HEK293 (cell line): ENCODE results near the gene MAN1C1.
A peak's percentile ranks its signal among the peaks of the same experiment; 100 is the strongest.

ENCODE experiments used
- CTCF ChIA-PET: fragments of 350-600 bp; formaldehyde crosslinking; extraction: SDS; loops from one replicate; lab custom pipeline; 2021; ENCODE audit warnings: antibody characterized with exemption; lab: Yijun Ruan, JAX
- POLR2A ChIA-PET: fragments of 300-600 bp; formaldehyde crosslinking; extraction: SDS; loops from one replicate; lab custom pipeline; 2020; ENCODE audit warnings: antibody characterized with exemption, inconsistent platforms; lab: Yijun Ruan, JAX
- H3K27ac ChIP-seq: fragments of 200-500 bp; sonication (Bioruptor generic); 2 replicates; pipeline ENCODE4 v1.5.1; 2014; ENCODE audit warnings: low read depth, low read length, control low read depth, inconsistent platforms; ENCODE audit errors: extremely low read depth
- H3K36me3 ChIP-seq, 2 experiments: fragments of 200-500 bp in 1 of 2; sonication (Bioruptor generic) in 1 of 2; 1 replicate in 1 of 2; 2 replicates in 1 of 2; pipeline ENCODE4 v1.5.1; 2014 to 2017; ENCODE audit warnings: inconsistent platforms in 2 of 2, low read length in 2 of 2; ENCODE audit not compliant: control insufficient read depth in 2 of 2, insufficient read depth in 1 of 2
- H3K4me1 ChIP-seq: fragments of 200-500 bp; sonication (Bioruptor generic); 2 replicates; pipeline ENCODE4 v1.5.1; 2014; ENCODE audit warnings: mild to moderate bottlenecking, low read length, inconsistent platforms; ENCODE audit not compliant: control insufficient read depth, insufficient read depth
- H3K4me3 ChIP-seq: 2 replicates; pipeline ENCODE4 v1.5.1; 2011; ENCODE audit warnings: low read depth, mild to moderate bottlenecking, control low read depth, low read length, moderate library complexity
- H3K9me3 ChIP-seq: fragments of 200-500 bp; sonication (Bioruptor generic); 2 replicates; pipeline ENCODE4 v1.5.1; 2014; ENCODE audit warnings: low read depth, low read length, inconsistent platforms; ENCODE audit not compliant: control insufficient read depth, insufficient read depth
- FEZF1 ChIP-seq: fragments of 450-650 bp; formaldehyde crosslinking; IDR thresholded peaks from 2 replicates; pipeline ENCODE4 v1.5.1; 2016; ENCODE audit warnings: missing biosample characterization, missing genetic modification characterization
- KLF16 ChIP-seq: fragments of 450-650 bp; formaldehyde crosslinking; IDR thresholded peaks from 2 replicates; pipeline ENCODE4 v1.5.1; 2017; ENCODE audit warnings: missing biosample characterization, missing genetic modification characterization
- KLF8 ChIP-seq: fragments of 450-650 bp; formaldehyde crosslinking; IDR thresholded peaks from 2 replicates; pipeline ENCODE4 v1.5.1; 2016; ENCODE audit warnings: missing biosample characterization, missing genetic modification characterization
- PRDM1 ChIP-seq: fragments of 450-650 bp; formaldehyde crosslinking; IDR thresholded peaks from 2 replicates; pipeline ENCODE4; 2016; ENCODE audit warnings: missing biosample characterization, missing genetic modification characterization
- RBAK ChIP-seq: fragments of 450-650 bp; formaldehyde crosslinking; IDR thresholded peaks from 2 replicates; pipeline ENCODE4 v1.5.1; 2016; ENCODE audit warnings: missing biosample characterization, missing genetic modification characterization
- REPIN1 ChIP-seq: fragments of 450-650 bp; formaldehyde crosslinking; IDR thresholded peaks from 2 replicates; pipeline ENCODE4 v1.5.1; 2017; ENCODE audit warnings: missing biosample characterization, missing genetic modification characterization, low read depth
- SALL2 ChIP-seq: fragments of 450-650 bp; formaldehyde crosslinking; IDR thresholded peaks from 2 replicates; pipeline ENCODE4 v1.5.0; 2017; ENCODE audit warnings: missing biosample characterization, mild to moderate bottlenecking, missing genetic modification characterization, borderline replicate concordance
- SCRT2 ChIP-seq: fragments of 450-650 bp; formaldehyde crosslinking; IDR thresholded peaks from 2 replicates; pipeline ENCODE4 v1.5.1; 2016; ENCODE audit warnings: missing biosample characterization, missing genetic modification characterization
- SETDB1 ChIP-seq: IDR thresholded peaks from one replicate; pipeline ENCODE4 v1.6.1; 2017; ENCODE audit warnings: mild to moderate bottlenecking, low read length, moderate library complexity, mixed read lengths; ENCODE audit not compliant: insufficient read length
- ZBTB8A ChIP-seq: fragments of 450-650 bp; formaldehyde crosslinking; IDR thresholded peaks from 2 replicates; pipeline ENCODE4 v1.5.1; 2016; ENCODE audit warnings: missing biosample characterization, missing genetic modification characterization
- ZIC2 ChIP-seq: fragments of 450-650 bp; formaldehyde crosslinking; IDR thresholded peaks from 2 replicates; pipeline ENCODE4 v1.5.1; 2016; ENCODE audit warnings: missing biosample characterization, missing genetic modification characterization
- ZNF114 ChIP-seq: fragments of 450-650 bp; formaldehyde crosslinking; IDR thresholded peaks from 2 replicates; pipeline ENCODE4 v1.5.0; 2017; ENCODE audit warnings: missing biosample characterization, missing genetic modification characterization
- ZNF324 ChIP-seq: fragments of 450-650 bp; formaldehyde crosslinking; IDR thresholded peaks from 2 replicates; pipeline ENCODE4 v1.5.1; 2016; ENCODE audit warnings: missing biosample characterization, missing genetic modification characterization
- ZNF335 ChIP-seq: fragments of 450-650 bp; formaldehyde crosslinking; conservative IDR thresholded peaks from 2 replicates; pipeline ENCODE4 v1.5.1; 2016; ENCODE audit warnings: missing biosample characterization, missing genetic modification characterization
- ZNF366 ChIP-seq: fragments of 450-650 bp; formaldehyde crosslinking; conservative IDR thresholded peaks from 2 replicates; pipeline ENCODE4 v1.5.1; 2016; ENCODE audit warnings: missing biosample characterization, missing genetic modification characterization
- ZNF473 ChIP-seq: fragments of 450-650 bp; formaldehyde crosslinking; IDR thresholded peaks from 2 replicates; pipeline ENCODE4 v1.5.1; 2017; ENCODE audit warnings: missing biosample characterization, missing genetic modification characterization
- ZNF558 ChIP-seq: fragments of 450-650 bp; formaldehyde crosslinking; IDR thresholded peaks from 2 replicates; pipeline ENCODE4 v1.5.1; 2016; ENCODE audit warnings: missing biosample characterization, missing genetic modification characterization
- ZNF561 ChIP-seq: fragments of 450-650 bp; IDR thresholded peaks from 2 replicates; pipeline ENCODE4 v1.5.1; 2018; ENCODE audit warnings: missing biosample characterization, missing genetic modification characterization, borderline replicate concordance
- ZNF660 ChIP-seq: fragments of 450-650 bp; IDR thresholded peaks from 2 replicates; pipeline ENCODE4 v1.5.1; 2018; ENCODE audit warnings: missing biosample characterization, mild to moderate bottlenecking, missing genetic modification characterization
- ZNF664 ChIP-seq: fragments of 450-650 bp; formaldehyde crosslinking; IDR thresholded peaks from 2 replicates; pipeline ENCODE4 v1.5.1; 2016; ENCODE audit warnings: missing biosample characterization, missing genetic modification characterization
- ZNF670 ChIP-seq: fragments of 450-650 bp; formaldehyde crosslinking; IDR thresholded peaks from 2 replicates; pipeline ENCODE4 v1.5.1; 2016; ENCODE audit warnings: missing biosample characterization, missing genetic modification characterization, low read depth
- ZNF677 ChIP-seq: fragments of 450-650 bp; IDR thresholded peaks from 2 replicates; pipeline ENCODE4 v1.5.0; 2018; ENCODE audit warnings: missing biosample characterization, mild to moderate bottlenecking, missing genetic modification characterization, moderate library complexity
- ZNF76 ChIP-seq: fragments of 450-650 bp; formaldehyde crosslinking; IDR thresholded peaks from 2 replicates; pipeline ENCODE4; 2016; ENCODE audit warnings: low read depth, missing biosample characterization, missing genetic modification characterization, borderline replicate concordance
- ZNF830 ChIP-seq: fragments of 450-650 bp; IDR thresholded peaks from 2 replicates; pipeline ENCODE4 v1.5.0; 2018; ENCODE audit warnings: missing biosample characterization, missing genetic modification characterization, low read depth, mild to moderate bottlenecking, moderate library complexity
- TF ChIP-seq, protein P1 (sequence below): fragments of 450-650 bp; formaldehyde crosslinking; optimal IDR thresholded peaks from 2 replicates; pipeline ENCODE3; 2016; ENCODE audit warnings: missing biosample characterization, mild to moderate bottlenecking, missing genetic modification characterization
- TF ChIP-seq, protein P2 (sequence below): fragments of 450-650 bp; formaldehyde crosslinking; IDR thresholded peaks from 2 replicates; pipeline ENCODE4 v1.5.1; 2016; ENCODE audit warnings: missing biosample characterization, missing genetic modification characterization
- TF ChIP-seq, protein P3 (sequence below): fragments of 450-650 bp; formaldehyde crosslinking; IDR thresholded peaks from 2 replicates; pipeline ENCODE4 v1.5.1; 2016; ENCODE audit warnings: missing biosample characterization, missing genetic modification characterization

The MAN1C1 gene

DNA sequence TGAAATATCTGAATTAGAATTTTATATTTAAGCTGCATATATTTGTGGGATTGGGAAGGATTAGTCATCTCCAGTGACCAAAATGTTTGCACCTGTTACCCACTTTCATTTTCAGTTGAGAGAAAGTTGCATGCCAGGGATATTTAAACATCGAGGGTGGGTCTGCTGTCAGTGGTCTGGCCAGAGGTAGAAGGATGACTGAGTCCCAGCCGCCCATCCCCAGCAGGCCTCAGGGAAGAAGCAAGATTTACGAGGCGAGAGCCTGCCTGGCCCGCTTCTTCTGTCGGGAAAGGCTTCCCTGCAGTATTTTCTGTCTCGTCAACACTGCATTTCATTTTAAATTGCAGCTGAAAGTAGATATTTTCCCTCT, 1.4 kb upstream of the MAN1C1 start:
- TF ChIP-seq ZNF670 (tag by site-specific recombination): no peak
- no peak for TF ChIP-seq ZNF324 (tag by site-specific recombination)
- TF ChIP-seq SETDB1: no peak
- no peak for TF ChIP-seq ZNF830 (tag by site-specific recombination)
- TF ChIP-seq ZNF561: no peak
- TF ChIP-seq PRDM1 (tag by site-specific recombination): peak; percentile 78
- peak; percentile 73; the same call in 1 of the 2 replicates for TF ChIP-seq SCRT2 (tag by site-specific recombination)
- TF ChIP-seq RBAK (tag by site-specific recombination): no peak
- TF ChIP-seq ZIC2 (tag by site-specific recombination): no peak
- TF ChIP-seq ZNF366 (tag by site-specific recombination): no peak
- no peak for TF ChIP-seq KLF8 (tag by site-specific recombination)
- TF ChIP-seq ZNF664 (tag by site-specific recombination): no peak
- TF ChIP-seq ZNF114: no peak
- TF ChIP-seq, all 188 proteins: peak for 2
- Histone ChIP-seq H3K4me3 (no peak overlapping the region), H3K4me1 (no peaks in the 10 kb centered on the region; the same call in 1 of the 2 replicates), H3K27ac (no peak overlapping the region), H3K9me3 (no peaks in the 10 kb centered on the region), H3K36me3 (no peaks in the 10 kb centered on the region)
- CTCF ChIA-PET: interaction anchor here (0.9 to 1.9 kb wide), 3 partner anchors 61 to 194 kb away, joined by 3 to 9 read pairs (median 7); no protein-coding TSS in a partner anchor
- POLR2A ChIA-PET: no interaction called here

DNA sequence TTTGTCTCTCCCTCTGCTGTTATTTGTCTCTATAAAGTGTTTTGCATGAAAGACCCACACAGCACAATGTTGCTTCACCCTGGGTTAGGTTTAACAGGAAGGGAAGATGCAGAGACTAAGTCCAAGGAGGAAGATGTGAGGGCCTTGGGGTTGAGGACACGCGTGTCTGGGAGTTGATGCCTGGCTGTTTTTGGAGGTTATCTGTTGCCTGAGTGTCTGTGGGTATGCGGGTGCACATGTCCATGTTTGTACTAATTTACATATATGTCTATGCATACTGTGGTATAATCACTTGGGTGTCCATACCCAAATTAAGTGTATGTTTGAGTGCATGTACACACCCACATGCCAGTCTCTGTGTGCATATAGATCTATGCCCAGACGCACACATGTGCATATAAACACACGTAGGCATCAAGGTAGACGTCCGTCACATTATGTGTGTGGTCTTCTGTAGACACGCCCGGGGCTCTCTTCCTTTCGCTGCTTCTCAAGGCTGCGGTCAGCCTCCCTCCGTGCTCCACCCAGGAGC, 962 bp upstream of the MAN1C1 start:
- no peak for TF ChIP-seq KLF16 (tag by site-specific recombination)
- TF ChIP-seq ZNF335 (tag by site-specific recombination): peak; percentile 98
- Histone ChIP-seq H3K4me3 (peak overlapping the region; percentile 53), H3K9me3 (no peaks in the 10 kb centered on the region), H3K4me1 (no peaks in the 10 kb centered on the region; the same call in 1 of the 2 replicates), H3K27ac (peak overlapping the region; percentile 8; the same call in 1 of the 2 replicates), H3K36me3 (no peaks in the 10 kb centered on the region)
- ChIA-PET CTCF (interaction anchor here (0.9 to 1.9 kb wide), 2 partner anchors 183 to 194 kb away, joined by 7 to 9 read pairs; no protein-coding TSS in a partner anchor), POLR2A (no interaction called here)

DNA sequence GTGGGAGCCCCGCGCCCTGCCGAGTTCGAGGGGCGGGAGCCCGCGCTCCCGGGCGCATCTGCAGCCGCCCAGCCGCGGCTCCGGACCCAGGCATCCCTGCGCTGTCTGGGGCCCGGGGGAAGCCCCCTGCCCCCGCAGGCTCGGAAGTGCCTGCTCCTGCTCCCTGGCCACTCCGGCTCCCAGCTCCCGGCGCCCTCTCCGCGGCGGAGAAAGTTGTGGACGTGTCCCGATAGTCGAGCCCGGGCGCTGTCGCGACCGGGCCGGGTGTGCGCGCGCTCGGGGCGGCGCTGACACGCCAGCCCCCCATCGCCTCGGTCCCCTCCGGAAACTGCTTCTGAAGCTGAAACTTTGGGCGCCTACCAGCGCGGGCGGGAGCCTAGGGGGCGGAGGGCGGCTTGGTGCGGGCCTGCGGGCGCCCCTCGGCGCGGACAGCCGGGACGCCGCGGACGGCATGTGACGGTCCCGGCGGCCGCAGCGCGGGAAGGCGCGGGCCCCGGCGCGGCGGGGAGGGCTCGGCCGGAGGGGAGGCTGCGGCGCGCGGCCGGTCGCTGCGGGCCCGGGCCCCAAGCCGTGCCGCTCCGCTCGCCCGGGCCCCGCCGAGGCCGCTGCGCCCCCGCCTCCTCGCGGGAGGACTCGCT, 515 bp downstream of the MAN1C1 start:
- ChIA-PET CTCF (interaction anchor here (0.6 kb wide), 2 partner anchors 86 to 165 kb away, joined by 3 read pairs; no protein-coding TSS in a partner anchor), POLR2A (interaction anchor here (0.6 kb wide), 1 partner anchor 86 kb away, joined by 3 read pairs; no protein-coding TSS in a partner anchor)
- peak overlapping the region; percentile 61; the same call in 1 of the 2 replicates for H3K27ac ChIP-seq
- no peaks in the 10 kb centered on the region for H3K9me3 ChIP-seq
- H3K4me1 ChIP-seq: no peaks in the 10 kb centered on the region; the same call in 1 of the 2 replicates
- H3K36me3 ChIP-seq: no peaks in the 10 kb centered on the region
- peak overlapping the region; percentile 54 for H3K4me3 ChIP-seq
- peak; percentile 40; the same call in 1 of the 2 replicates for TF ChIP-seq ZNF76 (tag by site-specific recombination)
- 0 out of 2 replicates have a peak, but pooled peaks have one; percentile 4 for TF ChIP-seq ZNF677 (tag by site-specific recombination)
- no peak for TF ChIP-seq ZNF473 (tag by site-specific recombination)
- TF ChIP-seq RBAK (tag by site-specific recombination): no peak
- TF ChIP-seq, protein P1, sequence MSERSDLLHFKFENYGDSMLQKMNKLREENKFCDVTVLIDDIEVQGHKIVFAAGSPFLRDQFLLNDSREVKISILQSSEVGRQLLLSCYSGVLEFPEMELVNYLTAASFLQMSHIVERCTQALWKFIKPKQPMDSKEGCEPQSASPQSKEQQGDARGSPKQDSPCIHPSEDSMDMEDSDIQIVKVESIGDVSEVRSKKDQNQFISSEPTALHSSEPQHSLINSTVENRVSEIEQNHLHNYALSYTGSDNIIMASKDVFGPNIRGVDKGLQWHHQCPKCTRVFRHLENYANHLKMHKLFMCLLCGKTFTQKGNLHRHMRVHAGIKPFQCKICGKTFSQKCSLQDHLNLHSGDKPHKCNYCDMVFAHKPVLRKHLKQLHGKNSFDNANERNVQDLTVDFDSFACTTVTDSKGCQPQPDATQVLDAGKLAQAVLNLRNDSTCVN (tag by site-specific recombination): peak; percentile 41
- TF ChIP-seq, protein P2, sequence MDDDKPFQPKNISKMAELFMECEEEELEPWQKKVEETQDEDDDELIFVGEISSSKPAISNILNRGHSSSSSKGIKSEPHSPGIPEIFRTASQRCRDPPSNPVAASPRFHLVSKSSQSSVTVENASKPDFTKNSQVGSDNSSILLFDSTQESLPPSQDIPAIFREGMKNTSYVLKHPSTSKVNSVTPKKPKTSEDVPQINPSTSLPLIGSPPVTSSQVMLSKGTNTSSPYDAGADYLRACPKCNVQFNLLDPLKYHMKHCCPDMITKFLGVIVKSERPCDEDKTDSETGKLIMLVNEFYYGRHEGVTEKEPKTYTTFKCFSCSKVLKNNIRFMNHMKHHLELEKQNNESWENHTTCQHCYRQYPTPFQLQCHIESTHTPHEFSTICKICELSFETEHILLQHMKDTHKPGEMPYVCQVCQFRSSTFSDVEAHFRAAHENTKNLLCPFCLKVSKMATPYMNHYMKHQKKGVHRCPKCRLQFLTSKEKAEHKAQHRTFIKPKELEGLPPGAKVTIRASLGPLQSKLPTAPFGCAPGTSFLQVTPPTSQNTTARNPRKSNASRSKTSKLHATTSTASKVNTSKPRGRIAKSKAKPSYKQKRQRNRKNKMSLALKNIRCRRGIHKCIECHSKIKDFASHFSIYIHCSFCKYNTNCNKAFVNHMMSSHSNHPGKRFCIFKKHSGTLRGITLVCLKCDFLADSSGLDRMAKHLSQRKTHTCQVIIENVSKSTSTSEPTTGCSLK (tag by site-specific recombination): no peak
- TF ChIP-seq FEZF1 (tag by site-specific recombination): no peak
- TF ChIP-seq ZNF670 (tag by site-specific recombination): no peak
- TF ChIP-seq ZNF558 (tag by site-specific recombination): no peak
- no peak for TF ChIP-seq SALL2 (tag by site-specific recombination)
- TF ChIP-seq, protein P3, sequence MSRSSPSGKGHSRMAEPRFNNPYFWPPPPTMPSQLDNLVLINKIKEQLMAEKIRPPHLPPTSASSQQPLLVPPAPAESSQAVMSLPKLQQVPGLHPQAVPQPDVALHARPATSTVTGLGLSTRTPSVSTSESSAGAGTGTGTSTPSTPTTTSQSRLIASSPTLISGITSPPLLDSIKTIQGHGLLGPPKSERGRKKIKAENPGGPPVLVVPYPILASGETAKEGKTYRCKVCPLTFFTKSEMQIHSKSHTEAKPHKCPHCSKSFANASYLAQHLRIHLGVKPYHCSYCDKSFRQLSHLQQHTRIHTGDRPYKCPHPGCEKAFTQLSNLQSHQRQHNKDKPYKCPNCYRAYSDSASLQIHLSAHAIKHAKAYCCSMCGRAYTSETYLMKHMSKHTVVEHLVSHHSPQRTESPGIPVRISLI (tag by site-specific recombination): no peak
- no peak for TF ChIP-seq REPIN1 (tag by site-specific recombination)
- 0 out of 2 replicates have a peak, but pooled peaks have one; percentile 49 for TF ChIP-seq ZNF561
- TF ChIP-seq ZNF660 (tag by site-specific recombination): 0 out of 2 replicates have a peak, but pooled peaks have one; percentile 17
- peak; percentile 86 for TF ChIP-seq ZBTB8A
